Astrocyte (in vitro differentiated cells and primary cell): Measurements from ENCODE around the gene VASH2. TPM values are rescaled to one million over a fixed set of nuclear protein-coding genes. Genes with fewer than 3 reads are reported as not detected.

Experiments
- DNase-seq: peaks from one replicate; pipeline ENCODE4 v3.0.0-alpha.2; 2010; ENCODE audit warnings: low read depth
- FAIRE-seq: peaks from 2 replicates; lab custom pipeline; 2011; peaks lifted over from hg19 to GRCh38; lab: Jason Lieb, UNC
- H2AFZ ChIP-seq: 2 replicates; pipeline ENCODE4 v1.6.0; 2012; ENCODE audit warnings: low read depth, low read length, inconsistent platforms
- H3K27ac ChIP-seq: 2 replicates; pipeline ENCODE4 v1.5.1; 2011; ENCODE audit warnings: low read depth, low read length, inconsistent platforms
- H3K27me3 ChIP-seq: 2 replicates; pipeline ENCODE4 v1.6.0; 2011; ENCODE audit warnings: low read length, inconsistent platforms; ENCODE audit not compliant: insufficient read depth
- H3K36me3 ChIP-seq: 2 replicates; pipeline ENCODE4 v1.5.1; 2011; ENCODE audit warnings: low read length, inconsistent platforms; ENCODE audit not compliant: insufficient read depth
- H3K4me1 ChIP-seq: 2 replicates; pipeline ENCODE4 v1.5.1; 2011; ENCODE audit warnings: low read length, inconsistent platforms; ENCODE audit not compliant: insufficient read depth
- H3K4me2 ChIP-seq: 2 replicates; pipeline ENCODE4 v1.6.0; 2012; ENCODE audit warnings: low read length, inconsistent platforms
- H3K4me3 ChIP-seq: 2 replicates; pipeline ENCODE4 v1.5.1; 2011; ENCODE audit warnings: low read depth, mild to moderate bottlenecking, low read length, inconsistent platforms; ENCODE audit not compliant: insufficient read depth
- H3K79me2 ChIP-seq: 2 replicates; pipeline ENCODE4 v1.6.0; 2012; ENCODE audit warnings: mild to moderate bottlenecking, low read length, inconsistent platforms; ENCODE audit not compliant: insufficient read depth
- H3K9ac ChIP-seq: 2 replicates; pipeline ENCODE4 v1.6.0; 2012; ENCODE audit warnings: mild to moderate bottlenecking, low read length, inconsistent platforms
- H3K9me3 ChIP-seq: 2 replicates; pipeline ENCODE4 v1.5.1; 2012; ENCODE audit warnings: low read depth, mild to moderate bottlenecking, low read length, inconsistent platforms; ENCODE audit not compliant: insufficient read depth
- H4K20me1 ChIP-seq: 2 replicates; pipeline ENCODE4 v1.6.0; 2012; ENCODE audit warnings: low read length, inconsistent platforms; ENCODE audit not compliant: insufficient read depth
- H3K27ac Mint-ChIP-seq: one replicate; pipeline ENCODE4 v1.8.0; 2021; ENCODE audit warnings: mild to moderate bottlenecking, mixed read lengths; ENCODE audit not compliant: unreplicated experiment
- H3K27me3 Mint-ChIP-seq: one replicate; pipeline ENCODE4 v1.8.0; 2021; ENCODE audit warnings: low read depth, mixed read lengths; ENCODE audit not compliant: unreplicated experiment
- H3K36me3 Mint-ChIP-seq: one replicate; pipeline ENCODE4 v1.8.0; 2021; ENCODE audit warnings: low read depth, mixed read lengths; ENCODE audit not compliant: unreplicated experiment
- H3K4me1 Mint-ChIP-seq: one replicate; pipeline ENCODE4 v1.8.0; 2021; ENCODE audit warnings: low read depth, mixed read lengths; ENCODE audit not compliant: unreplicated experiment
- H3K4me3 Mint-ChIP-seq: one replicate; pipeline ENCODE4 v1.8.0; 2021; ENCODE audit warnings: mild to moderate bottlenecking, moderate library complexity, mixed read lengths; ENCODE audit not compliant: unreplicated experiment
- H3K9me3 Mint-ChIP-seq: one replicate; pipeline ENCODE4 v1.8.0; 2021; ENCODE audit warnings: mild to moderate bottlenecking, mixed read lengths; ENCODE audit not compliant: unreplicated experiment
- CTCF ChIP-seq: IDR thresholded peaks from 2 replicates; pipeline ENCODE4 v1.5.1; 2011; ENCODE audit warnings: low read depth, mild to moderate bottlenecking, inconsistent platforms, low read length, moderate library complexity; ENCODE audit not compliant: insufficient read depth
- EZH2 ChIP-seq: IDR thresholded peaks from 2 replicates; pipeline ENCODE4 v1.6.1; 2012; ENCODE audit warnings: mild to moderate bottlenecking, low read length, inconsistent platforms; ENCODE audit not compliant: insufficient read depth
- total RNA-seq: library from RNA; stranded (reverse); gene quantifications from 2 replicates; pipeline ENCODE4 v1.2.1, GENCODE V29; 2021

The VASH2 gene
- total RNA-seq, 1 donor from 2014 or later: 7.1 TPM

GRCh38 chr1:212941452-212941851 lies 8.9 kb upstream of the VASH2 start:
- FAIRE-seq (no peak), DNase-seq (no peak)
- Mint-ChIP-seq H3K27ac (no peak overlapping the region), H3K9me3 (peaks cover 2% of the 10 kb centered on the region), H3K4me1 (no peaks in the 10 kb centered on the region), H3K36me3 (no peaks in the 10 kb centered on the region), H3K27me3 (peaks cover 5% of the 10 kb centered on the region), H3K4me3 (no peak overlapping the region)
- no peak overlapping the region for H2AFZ ChIP-seq
- no peak overlapping the region for H3K9ac ChIP-seq
- H3K27ac ChIP-seq: no peak overlapping the region
- H3K4me3 ChIP-seq: no peak overlapping the region
- no peaks in the 10 kb centered on the region for H3K27me3 ChIP-seq
- TF ChIP-seq EZH2 (no peak), CTCF (no peak)
- no peaks in the 10 kb centered on the region for H4K20me1 ChIP-seq
- H3K79me2 ChIP-seq: no peaks in the 10 kb centered on the region
- H3K4me2 ChIP-seq: no peak overlapping the region
- H3K36me3 ChIP-seq: no peaks in the 10 kb centered on the region
- H3K4me1 ChIP-seq: no peaks in the 10 kb centered on the region
- peaks cover 3% of the 10 kb centered on the region for H3K9me3 ChIP-seq

GRCh38 chr1:212942679-212943392 lies 7.5 kb upstream of the VASH2 start:
- Histone ChIP-seq H3K9me3 (peaks cover 3% of the 10 kb centered on the region), H2AFZ (no peak overlapping the region), H3K27ac (no peak overlapping the region), H3K9ac (no peak overlapping the region), H3K79me2 (no peaks in the 10 kb centered on the region), H3K4me1 (no peaks in the 10 kb centered on the region), H3K4me2 (no peak overlapping the region), H3K27me3 (no peaks in the 10 kb centered on the region), H3K4me3 (no peak overlapping the region), H3K36me3 (no peaks in the 10 kb centered on the region), H4K20me1 (no peaks in the 10 kb centered on the region)
- Mint-ChIP-seq H3K27me3 (peaks cover 5% of the 10 kb centered on the region), H3K4me1 (no peaks in the 10 kb centered on the region), H3K9me3 (peaks cover 2% of the 10 kb centered on the region), H3K4me3 (no peak overlapping the region), H3K27ac (no peak overlapping the region), H3K36me3 (no peaks in the 10 kb centered on the region)
- no peak for FAIRE-seq
- no peak for DNase-seq
- TF ChIP-seq EZH2 (no peak), CTCF (no peak)

DNA sequence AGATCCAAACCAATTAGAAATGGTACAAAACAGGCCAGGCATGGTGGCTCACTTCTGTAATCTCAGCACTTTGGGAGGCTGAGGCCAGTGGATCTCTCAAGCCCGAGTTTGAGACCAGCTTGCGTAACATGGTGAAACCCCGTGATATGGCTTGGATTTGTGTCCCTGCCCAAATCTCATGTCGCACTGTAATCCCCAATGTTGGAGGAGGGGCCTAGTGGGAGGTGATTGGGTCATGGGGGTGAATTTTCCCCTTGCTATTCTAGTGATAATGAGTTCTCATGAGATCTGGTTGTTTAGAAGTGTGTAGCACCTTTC lies 7.0 kb upstream of the VASH2 start:
- Mint-ChIP-seq H3K27ac (no peak overlapping the region), H3K36me3 (no peaks in the 10 kb centered on the region), H3K9me3 (peaks cover 2% of the 10 kb centered on the region), H3K27me3 (peaks cover 5% of the 10 kb centered on the region), H3K4me3 (no peak overlapping the region), H3K4me1 (no peaks in the 10 kb centered on the region)
- no peaks in the 10 kb centered on the region for H3K4me1 ChIP-seq
- H3K27me3 ChIP-seq: no peaks in the 10 kb centered on the region
- H3K36me3 ChIP-seq: no peaks in the 10 kb centered on the region
- no peaks in the 10 kb centered on the region for H4K20me1 ChIP-seq
- FAIRE-seq (no peak), DNase-seq (no peak)
- H3K4me3 ChIP-seq: no peak overlapping the region
- no peak overlapping the region for H2AFZ ChIP-seq
- no peak for TF ChIP-seq EZH2
- TF ChIP-seq CTCF: no peak
- H3K27ac ChIP-seq: no peak overlapping the region
- no peak overlapping the region for H3K4me2 ChIP-seq
- no peak overlapping the region for H3K9ac ChIP-seq
- H3K9me3 ChIP-seq: peaks cover 3% of the 10 kb centered on the region
- no peaks in the 10 kb centered on the region for H3K79me2 ChIP-seq
